ENCODE measurements around the gene HPD.

- TF ChIP-seq CTCF (IDR thresholded peaks at IDR 0.05; ENCODE audit: low read length): peak; percentile 47
- TF ChIP-seq EZH2phosphoT487 (IDR thresholded peaks at IDR 0.05; ENCODE audit: low read length): no peak
- TF ChIP-seq EZH2 (optimal IDR thresholded peaks at IDR 0.05; ENCODE audit: low read depth, low read length): no peak
These were observed 30.0 kb upstream of the HPD start, which contains the start of gene PSMD9 for GRCh38 chr12:121888478-121889273.
